NB4 (cell line): ENCODE measurements around the gene RUSC1.
A peak's percentile ranks its signal among the peaks of the same experiment; 100 is the strongest.

ENCODE experiments used
- POLR2A ChIP-seq: IDR thresholded peaks from 2 replicates; pipeline ENCODE4 v1.6.1; 2011; ENCODE audit warnings: mild to moderate bottlenecking; ENCODE audit not compliant: insufficient read length; ENCODE audit errors: extremely low read depth
- TF ChIP-seq, protein P1 (sequence below): IDR thresholded peaks from one replicate; pipeline ENCODE4 v1.5.1; 2012; ENCODE audit warnings: low read depth, low read length

DNA sequence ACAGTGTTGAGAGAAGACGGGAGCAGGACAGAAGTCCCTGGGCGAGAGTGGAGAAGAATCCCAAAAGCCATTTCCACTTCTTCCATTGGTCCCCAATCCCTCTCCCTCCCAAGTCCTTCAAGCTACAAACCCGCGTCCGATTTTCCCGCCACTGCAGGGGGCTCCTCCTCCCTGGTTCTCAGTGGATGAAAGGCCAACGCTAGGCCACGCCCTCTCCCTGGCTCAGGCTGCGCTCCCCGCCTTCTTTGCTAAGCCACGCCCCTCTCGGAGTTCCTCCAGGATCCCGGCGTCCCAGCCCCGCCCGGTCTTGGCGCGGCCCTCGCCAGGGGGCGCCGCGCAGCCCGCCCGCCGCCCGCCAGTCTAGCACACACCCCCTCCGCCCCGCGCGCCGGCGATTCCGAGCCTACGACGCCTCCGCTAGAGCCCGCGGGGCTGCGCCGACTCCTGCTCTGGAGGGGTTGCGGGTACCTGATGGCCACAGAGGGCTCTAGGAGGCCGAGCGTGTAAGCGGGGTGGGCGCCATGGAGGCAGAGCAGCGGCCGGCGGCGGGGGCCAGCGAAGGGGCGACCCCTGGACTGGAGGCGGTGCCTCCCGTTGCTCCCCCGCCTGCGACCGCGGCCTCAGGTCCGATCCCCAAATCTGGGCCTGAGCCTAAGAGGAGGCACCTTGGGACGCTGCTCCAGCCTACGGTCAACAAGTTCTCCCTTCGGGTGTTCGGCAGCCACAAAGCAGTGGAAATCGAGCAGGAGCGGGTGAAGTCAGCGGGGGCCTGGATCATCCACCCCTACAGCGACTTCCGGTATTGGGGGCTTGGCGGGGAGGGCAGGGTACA, 43.4 kb upstream of the RUSC1 start, which contains the start of gene HCN3:
- no peak for TF ChIP-seq POLR2A
- TF ChIP-seq, protein P1, sequence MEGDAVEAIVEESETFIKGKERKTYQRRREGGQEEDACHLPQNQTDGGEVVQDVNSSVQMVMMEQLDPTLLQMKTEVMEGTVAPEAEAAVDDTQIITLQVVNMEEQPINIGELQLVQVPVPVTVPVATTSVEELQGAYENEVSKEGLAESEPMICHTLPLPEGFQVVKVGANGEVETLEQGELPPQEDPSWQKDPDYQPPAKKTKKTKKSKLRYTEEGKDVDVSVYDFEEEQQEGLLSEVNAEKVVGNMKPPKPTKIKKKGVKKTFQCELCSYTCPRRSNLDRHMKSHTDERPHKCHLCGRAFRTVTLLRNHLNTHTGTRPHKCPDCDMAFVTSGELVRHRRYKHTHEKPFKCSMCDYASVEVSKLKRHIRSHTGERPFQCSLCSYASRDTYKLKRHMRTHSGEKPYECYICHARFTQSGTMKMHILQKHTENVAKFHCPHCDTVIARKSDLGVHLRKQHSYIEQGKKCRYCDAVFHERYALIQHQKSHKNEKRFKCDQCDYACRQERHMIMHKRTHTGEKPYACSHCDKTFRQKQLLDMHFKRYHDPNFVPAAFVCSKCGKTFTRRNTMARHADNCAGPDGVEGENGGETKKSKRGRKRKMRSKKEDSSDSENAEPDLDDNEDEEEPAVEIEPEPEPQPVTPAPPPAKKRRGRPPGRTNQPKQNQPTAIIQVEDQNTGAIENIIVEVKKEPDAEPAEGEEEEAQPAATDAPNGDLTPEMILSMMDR: peak; percentile 14
